SK-N-SH treated with all-trans-retinoic acid at 6 μM for 48 hours (cell line): ENCODE results near the gene ERVMER34-1.

Experiments
- ARNTL ChIP-seq: fragments of 450-650 bp; formaldehyde crosslinking; IDR thresholded peaks from 2 replicates; pipeline ENCODE4 v1.5.0; 2020; ENCODE audit warnings: low read depth, mild to moderate bottlenecking, moderate library complexity, borderline replicate concordance
- SNAI2 ChIP-seq: fragments of 250-450 bp; sonication (Bioruptor Pico); IDR thresholded peaks from 2 replicates; pipeline ENCODE4 v1.5.0; 2020; ENCODE audit warnings: mild to moderate bottlenecking, moderate library complexity
- TCF4 ChIP-seq: fragments of 250-450 bp; sonication (Bioruptor Pico); IDR thresholded peaks from 2 replicates; pipeline ENCODE4 v1.8.0; 2021; ENCODE audit warnings: mild to moderate bottlenecking, moderate library complexity, borderline replicate concordance

DNA sequence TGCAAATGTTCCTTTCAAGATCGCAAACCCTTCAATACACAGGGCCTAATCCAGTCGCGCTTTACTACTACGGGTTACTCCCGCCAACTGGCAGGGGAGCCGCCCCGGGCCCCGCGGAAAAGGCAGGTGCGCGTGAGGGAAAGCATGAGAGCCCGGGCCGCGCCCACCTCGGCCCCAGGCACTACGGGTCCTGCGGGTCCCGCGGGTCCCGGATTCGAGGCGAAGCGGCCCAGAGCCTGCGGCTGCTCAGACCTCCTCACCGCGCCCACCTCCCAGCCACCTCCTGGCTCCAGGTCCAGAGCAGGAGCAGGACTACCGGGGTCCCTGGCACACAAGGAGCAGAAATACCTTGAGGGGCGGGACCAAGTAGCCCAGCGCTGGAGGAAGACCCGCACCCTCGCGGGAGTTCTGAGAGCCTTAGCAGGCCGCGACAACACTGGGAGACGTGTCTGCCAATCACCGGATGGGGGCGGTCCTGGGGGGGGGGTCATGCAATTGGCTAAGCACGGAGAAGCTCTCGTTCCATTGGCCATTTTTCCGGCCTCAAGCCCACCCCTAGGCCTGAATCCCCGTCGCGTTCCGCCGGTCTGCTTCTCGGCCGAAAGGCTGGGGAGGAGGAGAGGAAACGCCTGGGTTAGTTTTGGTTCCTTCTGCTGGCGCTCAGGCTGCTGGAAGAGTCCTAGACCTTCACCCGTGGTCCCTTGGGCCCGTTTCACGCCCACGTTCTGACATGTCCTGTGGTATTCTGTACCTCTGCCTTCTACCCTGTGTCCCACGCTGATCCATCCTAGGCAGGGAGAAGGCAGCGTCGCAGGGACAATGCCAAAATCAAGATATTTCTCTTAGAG lies 29.0 kb downstream of the ERVMER34-1 start:
- TF ChIP-seq ARNTL (CRISPR knock-in tag) (no peak), TCF4 (no peak), SNAI2 (CRISPR knock-in tag) (no peak)
